CMK (cell line): ENCODE measurements around the gene SYT15B.
"Not testable (repeated sequence)": the region's sequence is repeated elsewhere in the genome, so short reads cannot be mapped to it uniquely, and the experiment has no call there.

Source experiments
- DNase-seq: peaks from one replicate; pipeline ENCODE4 v3.0.0-alpha.2; 2010; ENCODE audit warnings: low read depth

Gene SYT15B

GRCh38 chr10:47725740-47726139 is 37.7 kb downstream of the SYT15B start:
- DNase-seq, result not testable (repeated sequence)

DNA sequence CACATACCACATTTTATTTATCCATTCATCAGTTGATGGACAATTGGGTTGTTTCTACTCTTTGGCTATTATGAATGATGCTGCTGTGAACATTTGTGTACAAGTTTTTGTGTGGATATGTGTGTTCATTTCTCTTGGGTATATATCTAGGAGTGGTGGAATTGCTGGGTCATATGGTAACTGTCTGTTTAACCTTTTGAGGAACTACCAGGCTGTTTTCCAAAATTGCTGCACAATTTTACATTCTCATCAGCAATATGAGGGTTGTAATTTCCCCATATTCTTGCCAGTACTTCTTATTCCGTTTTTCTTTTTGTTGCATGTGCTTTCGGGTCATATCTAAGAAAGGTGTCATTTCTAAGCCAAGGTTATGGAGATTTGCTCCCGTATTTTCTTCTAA is 38.3 kb downstream of the SYT15B start:
- not testable (repeated sequence) for DNase-seq

GRCh38 chr10:47724119-47724518 is 39.3 kb downstream of the SYT15B start:
- not testable (repeated sequence) for DNase-seq

DNA sequence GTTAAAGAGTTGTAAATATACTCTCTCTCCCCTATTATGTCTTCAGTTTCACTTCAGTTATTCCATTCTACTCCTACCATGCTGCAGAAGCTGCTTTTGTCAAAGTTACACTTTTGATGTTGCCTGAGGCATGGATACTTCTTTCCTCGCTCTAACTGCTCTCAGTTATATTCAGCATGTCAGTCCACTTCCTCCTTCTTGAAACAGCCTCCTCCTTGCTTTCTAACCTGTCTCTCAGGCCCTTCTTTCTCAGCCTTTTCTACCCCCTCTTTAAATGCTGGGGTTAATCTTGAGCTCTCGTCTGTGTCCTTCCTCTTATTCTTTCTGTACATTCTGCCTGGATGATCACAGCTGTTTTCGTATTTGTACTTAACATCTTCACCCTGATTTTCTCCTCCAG is 40.0 kb downstream of the SYT15B start:
- DNase-seq, result not testable (repeated sequence)

DNA sequence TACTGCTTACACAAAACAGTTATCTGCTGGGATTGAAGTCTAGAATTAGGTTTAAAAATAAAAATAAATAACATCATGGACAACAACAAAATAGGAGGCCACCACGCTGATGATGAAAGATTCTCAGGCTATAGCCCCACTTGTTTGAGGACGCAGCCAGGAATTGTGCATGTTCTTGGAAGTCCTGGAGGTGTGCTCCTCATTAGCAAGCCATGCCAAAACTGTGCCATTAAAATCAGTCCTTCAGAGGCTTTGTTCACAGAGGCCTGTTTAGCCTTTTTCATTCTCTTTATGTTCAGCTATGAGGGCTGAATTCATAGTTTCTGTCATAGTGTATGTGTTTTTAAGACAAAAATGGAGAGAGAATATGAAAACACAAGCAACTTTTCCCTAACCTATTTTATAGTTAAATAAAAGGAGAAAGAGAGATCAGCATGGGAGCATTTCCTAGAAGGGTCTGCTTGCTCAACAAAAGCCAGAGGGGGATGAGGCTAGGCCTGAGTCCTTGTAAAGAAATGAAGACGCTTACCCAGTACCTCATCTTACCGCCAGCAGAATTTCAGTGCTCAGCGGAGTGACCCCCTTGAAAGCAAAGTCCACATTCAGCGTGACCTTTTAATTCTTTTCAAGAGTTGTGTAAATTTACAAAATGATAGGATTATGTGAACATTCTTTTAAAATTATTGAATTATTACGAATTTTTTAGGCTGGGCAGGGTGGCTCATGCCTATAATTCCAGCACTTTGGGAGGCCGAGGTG is 46.2 kb downstream of the SYT15B start:
- DNase-seq, result not testable (repeated sequence)
